A204.1 (cell line): ENCODE measurements around the gene APOBEC3H.

Experiments used
- FAIRE-seq: peaks from 2 replicates; lab custom pipeline; 2012; peaks lifted over from hg19 to GRCh38; lab: Jason Lieb, UNC

APOBEC3H gene

DNA sequence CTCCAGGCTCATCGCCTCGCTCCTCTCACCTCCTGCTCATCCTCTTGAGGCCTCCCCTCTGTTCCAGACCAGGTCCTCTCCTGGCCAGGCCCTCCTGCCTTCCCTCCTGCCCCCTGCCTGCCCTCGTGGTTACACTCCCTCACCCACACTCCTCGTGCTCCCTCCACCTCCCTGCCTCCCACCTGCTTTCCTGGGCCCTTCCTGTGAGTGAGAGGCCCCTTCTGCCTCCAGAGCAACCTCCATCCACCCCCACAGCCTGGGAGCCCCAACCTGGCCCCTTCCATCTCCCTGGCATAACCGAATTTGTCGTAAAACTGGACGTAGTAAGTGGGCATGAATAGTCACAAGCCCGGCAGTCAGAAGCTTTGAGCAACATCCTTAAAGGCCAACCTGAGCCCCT is 15.4 kb upstream of the APOBEC3H start:
- FAIRE-seq = no peak

DNA sequence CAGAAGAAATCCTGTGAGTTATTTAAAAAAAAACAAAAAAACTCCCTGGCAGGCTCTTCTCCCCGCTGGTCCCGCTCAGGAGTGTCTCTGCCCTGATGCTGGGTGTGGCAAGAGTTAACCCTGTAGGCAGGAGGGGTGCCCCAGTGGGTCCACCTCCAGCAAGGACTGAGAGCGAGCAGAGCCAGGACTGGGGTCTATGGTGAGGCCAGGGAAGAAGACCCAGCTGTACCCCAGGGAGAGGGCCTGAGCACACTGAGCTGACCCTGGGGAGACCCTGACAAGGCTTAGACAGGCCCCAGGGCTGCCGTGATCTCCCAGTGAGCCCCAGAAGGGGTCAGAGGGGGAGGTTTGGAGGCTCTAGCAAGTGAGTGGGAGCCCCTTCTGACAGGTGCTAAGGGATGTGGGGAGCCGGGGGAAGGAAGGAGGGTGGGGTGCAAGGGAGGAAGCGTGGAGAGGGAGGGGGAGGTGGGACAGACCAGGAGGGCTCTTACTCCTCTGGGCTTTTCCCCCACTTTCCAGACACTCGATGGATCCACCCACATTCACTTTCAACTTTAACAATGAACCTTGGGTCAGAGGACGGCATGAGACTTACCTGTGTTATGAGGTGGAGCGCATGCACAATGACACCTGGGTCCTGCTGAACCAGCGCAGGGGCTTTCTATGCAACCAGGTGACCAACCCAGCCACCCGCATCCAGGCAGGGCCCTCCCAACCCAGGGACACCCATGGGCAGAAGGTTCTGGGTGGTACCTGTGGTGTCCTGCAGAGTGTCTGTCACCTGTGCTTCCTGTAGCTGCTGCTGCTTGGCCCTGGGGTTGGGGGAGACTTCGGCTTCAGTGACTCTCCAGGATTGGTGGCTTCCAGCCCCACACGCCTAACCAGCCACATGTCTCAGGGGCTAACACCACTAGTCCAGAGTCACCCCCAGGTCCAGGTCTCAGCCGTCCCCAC is 13.6 kb upstream of the APOBEC3H start:
- no peak for FAIRE-seq

DNA sequence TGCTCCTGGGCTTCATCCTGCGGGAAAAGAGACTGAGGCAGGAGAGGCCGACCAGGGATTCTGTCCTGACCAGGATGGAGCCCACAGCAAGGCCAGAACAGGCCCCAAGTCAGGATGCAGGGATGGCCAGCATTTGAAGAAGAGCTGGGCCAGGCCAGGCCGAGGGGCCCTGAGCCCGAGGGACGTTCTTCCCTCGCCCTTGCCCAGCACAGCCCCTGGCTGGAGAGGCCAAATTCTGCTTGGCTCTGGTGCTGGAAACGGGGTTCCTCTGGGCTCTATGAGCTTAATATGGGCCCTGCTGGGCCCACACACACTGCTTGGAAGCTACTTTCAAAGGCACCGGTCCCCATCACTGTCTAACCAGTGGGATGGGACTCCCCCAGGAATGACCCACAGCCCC is 12.4 kb upstream of the APOBEC3H start:
- no peak for FAIRE-seq

DNA sequence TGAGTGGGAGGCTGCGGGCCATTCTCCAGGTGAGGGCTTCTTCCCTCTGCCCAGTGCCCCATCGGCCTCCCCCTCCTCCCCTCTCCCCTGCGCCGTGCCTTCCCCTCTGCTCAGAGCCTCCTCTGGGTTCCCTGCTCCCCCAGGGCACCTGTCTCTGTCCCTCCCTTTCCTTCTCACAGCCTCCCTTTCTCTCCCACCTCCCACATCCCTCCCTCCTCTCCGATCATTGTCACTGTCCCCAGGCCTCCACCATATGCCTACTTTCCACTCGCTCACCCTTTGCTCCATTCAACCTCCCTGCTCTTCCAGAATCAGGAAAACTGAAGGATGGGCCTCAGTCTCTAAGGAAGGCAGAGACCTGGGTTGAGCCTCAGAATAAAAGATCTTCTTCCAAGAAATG is 9.9 kb upstream of the APOBEC3H start:
- no peak for FAIRE-seq

DNA sequence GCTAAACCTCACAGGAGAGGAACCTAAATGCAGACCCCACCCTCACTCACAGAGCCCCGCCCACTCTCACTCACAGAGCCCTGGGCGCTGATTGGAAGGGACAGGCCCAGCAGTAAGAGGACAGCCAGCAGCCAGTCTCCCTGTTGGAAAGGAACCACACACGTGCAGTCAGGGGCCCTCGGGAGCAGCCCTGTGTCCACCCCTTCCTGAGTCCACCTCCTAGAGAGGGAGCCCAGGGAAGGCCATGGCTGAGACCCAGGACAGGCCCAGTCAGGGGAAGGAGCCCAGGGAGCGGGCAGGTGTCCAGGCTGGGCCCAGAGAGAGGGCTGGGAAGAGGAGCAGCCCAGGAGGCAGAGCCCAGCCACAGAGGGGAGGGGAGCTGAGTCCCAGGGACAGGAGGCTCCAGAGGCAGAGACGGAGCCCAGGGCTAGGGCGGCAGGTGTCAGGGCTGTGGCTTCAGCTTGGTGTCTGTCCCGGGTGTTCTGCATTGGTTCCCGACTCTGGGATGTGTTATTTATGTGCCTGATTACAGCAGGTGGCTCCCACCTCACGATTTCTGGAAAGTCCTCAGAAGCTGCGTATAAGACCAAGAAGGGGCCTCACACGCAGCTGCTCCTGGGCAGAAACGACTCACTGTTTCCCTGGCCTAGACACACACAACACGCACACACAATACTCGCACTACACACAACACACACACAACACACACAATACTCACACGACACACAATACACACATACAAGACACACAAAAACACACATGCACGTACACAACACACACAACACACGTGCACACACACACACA is 9.0 kb upstream of the APOBEC3H start:
- FAIRE-seq = no peak

DNA sequence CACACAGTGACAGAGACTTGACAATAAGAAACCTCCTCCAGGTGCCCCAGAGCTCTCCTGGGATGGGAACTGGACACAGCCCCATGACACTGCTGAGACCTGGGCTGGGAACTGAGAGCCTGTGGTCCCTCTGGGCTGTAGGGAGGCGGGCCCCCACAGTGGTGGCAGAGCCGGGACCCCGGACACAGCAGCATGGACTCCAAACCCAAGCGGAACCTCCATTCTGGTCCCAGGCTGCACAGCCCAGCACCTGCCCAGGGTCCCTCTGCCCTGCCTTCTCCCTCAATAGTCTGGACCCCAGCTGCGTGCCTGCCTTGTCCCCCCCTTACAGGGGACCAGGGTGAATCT is 8.4 kb upstream of the APOBEC3H start:
- FAIRE-seq = no peak

DNA sequence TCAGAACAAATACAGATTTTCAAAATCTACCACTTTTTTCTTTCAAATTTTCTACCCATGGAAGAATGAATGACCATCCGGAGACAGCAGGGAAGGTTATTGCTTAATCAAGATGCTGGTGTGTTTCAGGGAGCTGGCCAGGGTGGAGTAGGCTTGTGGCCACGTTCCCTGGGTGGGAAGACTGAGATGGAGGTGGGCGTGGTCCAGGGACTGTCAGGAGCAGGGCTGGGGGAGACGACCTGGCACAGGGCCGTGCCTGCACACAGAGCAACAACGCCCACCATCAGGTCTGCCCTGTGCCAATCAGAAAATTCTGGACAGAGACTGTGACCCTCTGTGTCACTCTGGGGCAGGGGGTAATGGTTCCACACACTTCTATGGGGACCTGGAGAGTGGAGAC is 7.1 kb upstream of the APOBEC3H start:
- FAIRE-seq = no peak

DNA sequence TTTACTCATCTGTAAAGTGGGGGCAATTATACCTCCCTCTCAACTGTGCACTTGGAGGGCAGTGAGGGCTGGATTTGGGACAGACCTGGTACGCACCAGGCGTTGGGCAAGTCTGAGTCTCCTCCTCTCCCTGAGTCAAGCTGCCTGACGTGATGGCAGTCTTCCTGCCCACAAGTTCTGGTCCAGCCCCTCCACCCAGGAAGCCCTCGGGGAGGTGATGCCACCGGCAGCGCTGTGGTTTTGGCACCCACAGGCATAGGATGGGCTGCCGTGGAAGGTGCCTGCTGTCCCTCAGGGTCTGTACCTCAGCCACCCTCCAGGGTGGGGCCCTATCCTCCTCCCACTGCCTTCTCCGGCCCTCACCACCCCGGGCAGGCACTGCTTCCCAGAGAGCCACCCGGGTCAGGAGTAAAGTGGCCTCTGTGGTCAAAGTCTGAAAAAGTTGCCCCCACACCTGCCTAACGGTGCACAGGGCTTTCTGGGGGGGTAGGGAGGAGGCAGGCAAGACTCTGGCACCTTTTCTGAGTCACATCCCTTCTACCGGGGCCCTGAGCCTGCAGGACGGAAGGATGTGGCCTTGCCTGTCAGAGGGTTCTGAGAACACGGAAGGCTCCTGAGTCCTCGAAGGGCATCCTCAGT is 6.5 kb upstream of the APOBEC3H start:
- no peak for FAIRE-seq

DNA sequence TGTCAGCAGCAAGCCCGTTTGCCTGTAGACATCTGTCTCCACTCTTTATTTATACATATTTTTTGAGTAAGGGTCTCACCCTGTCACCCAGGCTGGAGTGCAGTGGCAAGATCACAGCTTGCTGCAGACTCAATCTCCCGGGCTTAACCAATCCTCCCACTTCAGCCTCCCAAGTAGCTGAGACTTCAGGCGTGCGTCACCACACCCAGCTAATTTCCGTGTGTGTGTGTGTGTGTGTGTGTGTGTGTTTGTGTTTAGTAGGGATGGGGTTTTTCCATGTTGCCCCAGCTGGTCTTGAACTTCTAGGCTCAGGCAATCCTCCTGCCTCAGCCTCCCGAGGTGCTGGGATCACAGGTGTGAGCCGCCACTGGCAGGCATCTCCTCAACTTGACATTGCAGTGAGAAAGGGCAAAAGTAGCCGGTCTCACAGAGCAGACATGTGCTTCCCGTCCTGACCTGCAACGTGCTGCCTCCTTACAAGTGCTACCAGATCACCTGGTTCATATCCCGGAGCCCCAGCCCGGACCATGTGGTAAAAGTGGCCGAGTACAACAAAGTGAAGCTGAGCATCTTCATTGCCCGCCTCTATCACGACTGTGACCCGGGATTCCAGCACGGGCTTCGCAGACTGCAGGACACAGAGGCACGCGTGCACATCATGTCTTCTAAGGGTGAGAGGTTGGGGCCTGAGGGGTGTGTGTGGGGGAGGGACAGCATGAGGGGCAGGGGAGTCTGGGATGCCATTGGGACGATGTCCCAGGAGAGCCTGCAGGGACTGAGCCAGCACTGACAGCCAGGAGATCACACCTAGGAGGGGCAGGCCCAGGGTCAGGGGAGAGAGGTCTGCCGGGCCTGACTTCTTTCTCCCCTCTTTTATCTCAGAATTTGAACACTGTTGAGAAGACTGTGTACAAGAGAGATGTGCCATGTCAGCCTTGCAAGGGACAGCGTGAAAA is 5.6 kb upstream of the APOBEC3H start:
- FAIRE-seq = no peak

DNA sequence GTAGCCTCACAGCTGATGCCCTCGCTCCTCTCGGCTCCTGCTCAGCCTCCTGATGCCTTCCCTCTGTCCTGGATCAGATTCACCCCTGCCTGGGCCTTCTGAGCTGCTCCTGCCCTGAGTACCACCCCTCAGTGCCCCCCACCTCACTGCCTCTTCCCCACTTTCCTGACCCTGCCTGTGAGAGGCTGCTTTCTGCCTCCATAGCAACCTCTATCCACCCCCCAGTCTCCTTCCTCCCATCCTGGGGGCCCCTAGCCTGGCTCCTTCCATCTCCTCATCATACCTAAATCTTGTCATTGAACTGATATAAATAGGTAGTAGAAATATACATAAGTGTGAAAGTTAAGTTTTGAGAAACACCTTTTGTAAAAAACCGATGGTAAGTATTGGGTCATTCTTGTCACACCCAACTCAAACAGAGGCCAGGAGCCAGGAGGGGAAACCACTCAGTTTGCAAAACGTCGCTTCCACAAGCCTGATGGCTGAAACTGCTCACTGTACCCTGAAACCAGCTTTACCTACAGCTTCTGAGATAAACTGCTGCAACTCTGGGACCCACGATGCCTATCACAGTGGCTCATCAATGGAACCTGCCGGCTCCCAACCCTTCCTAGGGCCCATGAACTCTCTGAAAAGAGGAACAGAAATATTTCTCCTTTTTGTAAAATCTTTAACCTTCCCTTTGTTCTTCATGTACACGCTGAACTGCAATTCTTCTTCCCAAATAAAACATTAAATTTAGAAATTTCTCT is 4.8 kb upstream of the APOBEC3H start:
- no peak for FAIRE-seq

DNA sequence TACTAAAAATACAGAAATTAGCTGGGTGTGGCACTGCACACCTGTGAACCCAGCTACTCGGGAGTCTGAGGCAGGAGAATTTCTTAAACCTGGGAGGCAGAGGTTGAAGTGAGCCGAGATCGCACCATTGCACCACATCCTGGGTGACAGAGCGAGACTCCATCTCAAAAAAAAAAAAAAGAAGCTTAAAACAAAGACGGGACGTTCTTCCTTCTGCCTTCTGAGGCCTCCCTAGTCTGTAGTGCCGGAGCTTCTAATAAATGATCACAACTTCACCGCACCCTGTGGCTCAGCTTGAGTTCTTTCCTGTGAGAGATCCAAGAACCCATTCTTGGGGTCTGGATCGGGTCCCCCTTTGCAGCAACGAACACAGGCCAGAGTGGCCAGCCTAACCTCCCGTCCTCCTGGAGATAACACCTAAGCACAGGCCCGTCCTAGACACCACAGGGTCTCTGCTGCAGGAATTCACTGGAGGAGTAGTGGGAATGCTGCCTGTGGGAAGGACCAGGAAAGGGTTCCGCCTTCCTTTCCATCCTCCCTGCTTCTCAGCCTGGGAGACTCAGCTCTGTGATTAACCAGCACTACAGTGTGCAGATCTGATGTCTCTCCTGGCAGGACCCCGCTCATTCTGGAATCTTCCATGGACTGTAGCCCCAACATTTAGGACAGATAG is 2.2 kb upstream of the APOBEC3H start:
- FAIRE-seq = no peak

DNA sequence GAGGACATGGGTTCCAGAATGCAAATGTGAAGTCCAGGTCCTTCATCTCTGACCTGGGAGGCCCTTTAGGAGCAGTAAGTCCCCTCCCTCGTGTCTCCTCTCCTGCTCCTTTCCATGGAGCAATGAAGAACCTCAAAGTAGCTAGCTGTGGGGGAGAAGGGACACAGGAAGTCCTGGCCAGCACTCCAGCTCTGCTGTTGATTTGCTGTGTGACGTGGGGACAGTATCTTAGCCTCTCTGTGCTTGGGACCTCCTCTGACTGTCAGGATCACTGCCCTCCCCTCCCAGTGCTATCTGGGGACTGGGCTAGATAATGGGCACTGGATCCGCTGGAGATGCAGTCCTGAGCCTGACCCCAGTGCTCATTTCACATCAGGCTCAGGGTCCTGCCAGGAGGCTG is 1.1 kb upstream of the APOBEC3H start:
- FAIRE-seq = no peak

DNA sequence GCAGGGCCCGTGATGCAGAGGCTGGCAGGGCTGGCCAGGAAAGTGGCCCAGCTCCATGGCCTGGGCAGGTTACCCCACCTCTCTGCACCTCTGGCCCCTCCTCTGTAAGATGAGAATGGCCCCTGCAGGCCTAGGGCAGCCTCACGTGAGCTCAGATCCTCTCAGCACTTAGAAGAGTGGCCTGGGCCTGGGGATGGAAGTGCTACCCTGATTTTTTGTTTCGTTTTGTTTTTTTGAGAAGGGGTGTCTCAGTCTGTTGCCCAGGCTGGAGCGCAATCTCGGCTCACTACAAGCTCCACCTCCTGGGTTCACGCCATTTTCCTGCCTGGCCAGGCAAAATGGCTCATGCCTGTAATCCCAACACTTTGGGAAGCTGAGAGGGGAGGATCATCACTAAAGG is 982 bp downstream of the APOBEC3H start:
- no peak for FAIRE-seq

DNA sequence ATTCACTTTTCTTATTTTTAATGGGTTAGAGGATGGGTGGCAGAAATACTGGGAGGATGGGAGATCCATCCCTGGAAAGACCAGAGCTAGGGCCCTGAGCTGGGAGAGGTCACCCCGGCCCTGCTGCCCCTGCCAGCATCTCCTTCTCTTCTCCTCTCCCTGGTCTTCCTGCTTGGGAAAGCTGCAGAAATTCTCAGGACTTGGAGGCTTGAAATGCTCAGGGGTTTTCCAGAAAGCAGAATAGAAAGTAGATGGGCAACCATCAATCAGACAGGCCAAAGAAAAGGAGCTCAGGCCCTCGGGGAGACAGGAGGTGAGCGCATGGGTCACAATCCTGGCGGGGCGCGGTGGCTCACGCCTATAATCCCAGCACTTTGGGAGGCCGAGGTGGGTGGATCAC is 1.5 kb downstream of the APOBEC3H start:
- no peak for FAIRE-seq

DNA sequence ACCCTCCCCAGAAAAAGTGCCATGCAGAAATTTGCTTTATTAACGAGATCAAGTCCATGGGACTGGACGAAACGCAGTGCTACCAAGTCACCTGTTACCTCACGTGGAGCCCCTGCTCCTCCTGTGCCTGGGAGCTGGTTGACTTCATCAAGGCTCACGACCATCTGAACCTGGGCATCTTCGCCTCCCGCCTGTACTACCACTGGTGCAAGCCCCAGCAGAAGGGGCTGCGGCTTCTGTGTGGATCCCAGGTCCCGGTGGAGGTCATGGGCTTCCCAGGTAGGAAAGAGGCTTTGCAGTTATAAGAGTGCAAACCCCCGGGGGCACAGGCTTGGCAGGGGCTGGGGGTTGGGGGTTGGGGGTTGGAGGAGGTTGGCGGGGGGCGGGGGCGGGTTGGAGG is 4.2 kb downstream of the APOBEC3H start:
- no peak for FAIRE-seq

DNA sequence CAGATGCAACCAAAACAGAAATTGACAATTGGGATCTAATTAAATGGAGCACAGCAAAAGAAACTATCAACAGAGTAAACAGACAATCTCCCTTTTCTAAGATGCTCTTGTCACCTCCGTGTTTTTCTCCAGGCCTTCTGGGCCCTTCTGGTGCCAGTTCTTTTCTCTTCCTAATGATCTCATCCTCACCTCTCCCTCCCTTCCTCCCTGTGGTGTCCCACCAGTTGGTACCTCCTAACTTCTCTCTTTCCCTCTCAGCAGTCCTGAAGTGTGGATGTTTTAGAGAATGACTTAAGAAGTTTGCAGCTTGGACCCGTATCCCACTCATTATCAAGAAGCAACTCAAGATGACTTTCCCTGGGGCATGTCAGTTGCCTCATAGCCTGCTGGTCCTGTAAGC is 6.4 kb downstream of the APOBEC3H start:
- FAIRE-seq = no peak

DNA sequence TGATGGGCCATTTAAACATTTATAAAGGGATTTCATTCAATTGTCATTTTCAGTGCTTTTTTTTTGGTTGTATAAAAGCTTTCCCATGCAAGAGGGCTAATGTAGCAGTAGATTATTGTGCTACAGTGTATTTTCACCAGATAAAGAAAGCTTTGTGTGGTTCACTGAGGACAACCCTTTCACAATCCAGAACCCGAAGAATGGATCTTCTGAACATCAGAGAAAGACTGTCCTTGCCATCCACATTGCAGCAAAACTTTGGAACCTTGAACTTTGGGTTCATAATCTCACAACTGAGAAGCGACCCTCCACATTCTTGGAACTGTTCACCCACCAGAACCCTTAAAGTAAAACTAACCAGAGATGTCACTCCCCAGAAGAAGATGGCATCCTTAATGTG is 9.3 kb downstream of the APOBEC3H start:
- FAIRE-seq = no peak

DNA sequence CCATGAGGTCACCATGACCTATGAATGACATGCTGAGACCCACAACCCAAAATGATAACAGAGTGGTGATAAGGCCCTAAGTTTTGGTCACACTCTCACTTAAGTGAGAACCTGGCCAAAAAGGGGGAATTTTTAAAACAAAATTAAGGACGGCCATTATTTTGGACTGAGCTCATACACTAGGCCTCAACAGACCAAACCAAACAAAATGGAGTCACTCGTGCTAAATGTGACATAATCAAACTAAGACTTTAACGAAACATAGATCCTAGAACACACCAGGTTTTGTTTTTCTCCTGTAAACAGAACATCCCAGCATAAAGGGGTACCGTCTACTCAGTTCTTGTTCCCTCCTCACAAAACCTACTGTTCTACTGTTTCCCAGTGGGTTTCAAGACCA is 11.4 kb downstream of the APOBEC3H start:
- no peak for FAIRE-seq

DNA sequence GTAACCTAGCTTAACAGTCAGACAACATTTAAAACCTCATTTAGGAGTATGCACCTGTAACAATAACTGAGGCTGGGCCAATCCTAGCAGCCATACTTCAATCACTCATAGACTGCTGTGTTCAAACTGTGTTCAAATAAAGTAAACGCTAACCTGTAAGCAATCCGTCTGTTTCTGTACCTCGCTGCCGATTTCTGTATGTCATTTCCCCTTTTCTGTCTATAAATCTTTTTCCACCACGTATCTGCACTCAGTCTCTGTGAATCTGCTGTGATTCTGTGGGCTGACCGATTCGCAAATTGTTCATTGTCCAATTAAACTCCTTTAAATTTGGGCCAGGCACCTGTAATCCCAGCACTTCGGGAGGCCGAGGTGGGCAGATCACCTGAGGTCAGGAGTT is 12.3 kb downstream of the APOBEC3H start:
- no peak for FAIRE-seq
